ENCODE results near the gene LVRN.

DNA sequence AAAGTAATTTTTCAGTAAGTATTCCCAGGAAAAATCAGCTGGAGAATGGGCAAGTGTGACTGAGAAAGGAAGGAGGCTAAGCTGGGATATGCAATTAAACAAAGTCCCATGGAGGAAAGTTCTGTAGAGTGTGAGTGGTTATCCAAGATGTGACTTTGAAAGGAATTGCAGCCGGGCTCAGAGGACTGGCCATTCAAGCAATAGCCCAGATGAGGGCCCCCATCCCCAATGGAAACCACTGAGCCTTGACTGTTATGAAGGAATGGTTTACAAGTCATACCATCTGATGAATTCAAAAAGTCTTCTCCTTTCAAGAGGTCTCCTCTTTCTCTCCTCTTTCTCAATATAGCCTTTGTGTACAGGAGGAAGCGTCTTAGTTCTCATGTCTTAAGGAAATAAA lies 6.5 kb downstream of the LVRN start:
- TF ChIP-seq, protein P1, sequence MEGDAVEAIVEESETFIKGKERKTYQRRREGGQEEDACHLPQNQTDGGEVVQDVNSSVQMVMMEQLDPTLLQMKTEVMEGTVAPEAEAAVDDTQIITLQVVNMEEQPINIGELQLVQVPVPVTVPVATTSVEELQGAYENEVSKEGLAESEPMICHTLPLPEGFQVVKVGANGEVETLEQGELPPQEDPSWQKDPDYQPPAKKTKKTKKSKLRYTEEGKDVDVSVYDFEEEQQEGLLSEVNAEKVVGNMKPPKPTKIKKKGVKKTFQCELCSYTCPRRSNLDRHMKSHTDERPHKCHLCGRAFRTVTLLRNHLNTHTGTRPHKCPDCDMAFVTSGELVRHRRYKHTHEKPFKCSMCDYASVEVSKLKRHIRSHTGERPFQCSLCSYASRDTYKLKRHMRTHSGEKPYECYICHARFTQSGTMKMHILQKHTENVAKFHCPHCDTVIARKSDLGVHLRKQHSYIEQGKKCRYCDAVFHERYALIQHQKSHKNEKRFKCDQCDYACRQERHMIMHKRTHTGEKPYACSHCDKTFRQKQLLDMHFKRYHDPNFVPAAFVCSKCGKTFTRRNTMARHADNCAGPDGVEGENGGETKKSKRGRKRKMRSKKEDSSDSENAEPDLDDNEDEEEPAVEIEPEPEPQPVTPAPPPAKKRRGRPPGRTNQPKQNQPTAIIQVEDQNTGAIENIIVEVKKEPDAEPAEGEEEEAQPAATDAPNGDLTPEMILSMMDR (IDR thresholded peaks at IDR 0.05 in 8 of 11, conservative IDR thresholded peaks at IDR 0.05 in 3 of 11), result no peak
- TF ChIP-seq POLR2A (IDR thresholded peaks at IDR 0.05), result no peak
- TF ChIP-seq POLR2AphosphoS5 (IDR thresholded peaks at IDR 0.05), result no peak

All from spleen (tissue), 7 donors.